HG02642 (cell line): ENCODE measurements around the gene PXK.
"Not testable (repeated sequence)": the region's sequence is repeated elsewhere in the genome, so short reads cannot be mapped to it uniquely, and the experiment has no call there.

ENCODE experiments used
- ATAC-seq: cut with Tn5 transposase; IDR thresholded peaks from one replicate; pipeline ENCODE4 v1.9.1; 2021; ENCODE audit warnings: mild to moderate bottlenecking; ENCODE audit not compliant: unreplicated experiment, poor library complexity

The PXK gene

DNA sequence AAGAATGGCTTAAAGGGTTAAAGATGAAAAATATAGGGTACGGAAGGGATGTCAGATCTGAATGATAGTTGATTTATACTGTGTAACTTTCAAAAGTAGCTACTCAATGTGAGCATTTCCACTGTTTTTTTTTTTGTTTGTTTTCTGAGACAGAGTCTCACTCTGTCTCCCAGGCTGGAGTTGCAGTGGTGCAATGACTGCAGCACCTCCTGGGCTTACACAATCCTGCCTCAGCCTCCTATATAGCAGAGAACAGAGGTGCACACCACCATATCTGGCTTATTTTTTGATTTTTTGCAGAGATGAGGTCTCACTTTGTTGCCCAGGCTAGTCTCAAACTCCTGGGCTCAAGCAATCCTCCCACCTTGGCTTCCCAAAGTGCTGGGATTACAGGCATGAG lies 9.9 kb upstream of the PXK start:
- no peak for ATAC-seq

DNA sequence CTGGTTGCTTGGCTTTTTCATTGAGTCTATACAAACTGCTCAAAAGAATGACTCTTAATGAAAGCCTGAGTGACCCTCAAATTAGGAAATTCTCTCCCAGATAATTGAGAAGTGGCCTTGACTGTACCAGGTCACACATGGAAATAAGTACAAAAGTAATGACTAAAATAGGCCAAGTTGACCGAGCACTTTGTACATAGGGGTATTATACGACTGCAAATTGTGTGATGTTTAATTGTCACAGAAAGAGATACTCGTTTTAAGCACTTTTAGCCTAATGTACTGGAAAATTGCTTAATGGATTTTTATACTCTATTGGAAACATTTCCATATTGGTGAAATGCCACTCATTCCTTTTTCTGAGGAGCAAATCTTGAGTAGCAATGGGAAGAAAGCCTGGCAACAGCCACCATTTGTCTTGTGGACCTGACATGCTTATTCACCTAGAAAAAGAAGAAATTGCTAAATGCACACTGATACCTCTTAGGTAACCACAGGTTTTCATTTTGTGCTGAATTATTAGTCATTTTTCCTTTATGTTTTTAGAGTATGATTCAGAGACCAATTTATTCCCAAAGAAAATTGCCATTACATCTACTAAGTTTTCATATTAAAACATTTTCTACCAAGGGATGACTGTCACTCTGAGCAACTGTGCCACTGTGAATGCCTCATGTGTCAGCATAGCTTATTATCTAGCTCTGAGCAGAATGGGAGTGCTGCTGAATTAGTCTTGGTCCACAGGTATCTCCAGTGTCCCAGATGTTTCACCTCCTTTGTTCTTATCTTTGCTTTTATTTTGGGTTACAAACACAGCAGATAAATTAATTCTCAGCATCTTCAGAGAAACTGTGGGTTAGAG lies 8.9 kb upstream of the PXK start:
- no peak for ATAC-seq

DNA sequence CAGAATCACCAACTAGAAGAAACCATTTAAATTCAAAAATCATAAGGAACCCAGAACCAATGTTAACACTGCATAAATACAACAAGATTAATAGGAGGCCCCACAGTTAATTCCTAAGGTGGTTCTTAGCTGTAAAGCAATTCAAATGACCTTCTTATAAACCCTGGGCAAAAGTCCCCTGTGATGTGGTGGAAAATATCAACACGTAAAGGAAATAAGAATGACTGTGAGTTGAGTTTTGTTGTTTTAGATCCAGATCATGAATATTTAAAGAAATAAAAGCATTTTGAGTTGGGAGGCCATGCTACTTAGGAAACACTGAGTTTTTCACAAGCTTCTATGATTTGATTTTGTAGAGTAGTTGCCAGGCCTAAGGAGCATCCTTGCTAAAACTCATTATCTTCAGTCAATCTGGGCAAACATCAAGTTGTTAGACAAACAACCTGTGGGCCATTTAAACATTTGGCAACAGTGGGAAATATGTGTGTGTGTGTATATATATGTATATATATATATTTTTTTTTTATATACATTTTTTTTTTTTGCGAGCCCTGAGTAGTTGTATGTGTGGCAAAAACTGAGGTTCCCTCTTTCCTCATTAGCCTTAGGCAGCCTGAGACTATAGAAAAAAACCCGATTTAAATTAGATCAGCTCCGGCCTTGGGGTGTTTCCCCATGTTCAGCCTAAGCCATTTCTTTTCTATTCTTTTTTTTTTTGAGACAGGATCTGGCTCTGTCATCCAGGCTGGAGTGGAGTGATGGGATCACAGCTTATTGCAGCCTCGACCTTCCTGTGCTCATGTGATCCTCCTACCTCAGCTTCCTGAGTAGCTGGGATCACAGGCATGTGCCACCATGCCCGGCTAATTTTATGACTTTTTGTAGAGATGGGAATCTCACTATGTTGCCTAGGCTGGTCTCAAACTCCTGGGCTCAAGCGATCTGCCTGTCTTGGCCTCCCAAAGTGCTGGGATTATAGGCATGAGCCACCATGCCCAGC lies 8.0 kb upstream of the PXK start:
- ATAC-seq: no peak

DNA sequence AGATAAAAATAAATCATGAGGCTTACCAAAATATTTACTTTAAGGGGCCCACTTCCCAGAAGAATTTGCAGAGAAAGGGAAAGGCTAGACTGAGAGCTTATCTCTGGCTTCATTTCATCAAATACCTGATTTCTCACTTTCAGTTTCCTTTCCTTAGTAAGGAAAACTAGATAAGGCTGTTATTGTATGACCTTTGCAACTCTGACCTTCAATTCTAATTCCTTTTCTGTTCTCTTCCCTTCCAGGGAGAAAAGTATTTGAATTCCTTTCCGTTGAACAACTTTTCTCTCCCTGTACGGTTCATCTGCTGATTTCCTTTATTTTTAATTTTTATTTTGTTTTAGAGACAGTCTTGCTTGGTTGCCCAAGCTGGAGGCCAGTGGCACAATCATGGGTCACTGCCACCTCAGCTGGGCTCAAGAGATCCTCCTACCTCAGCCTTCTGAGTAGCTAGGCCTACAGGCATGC lies 7.1 kb upstream of the PXK start:
- ATAC-seq: no peak

DNA sequence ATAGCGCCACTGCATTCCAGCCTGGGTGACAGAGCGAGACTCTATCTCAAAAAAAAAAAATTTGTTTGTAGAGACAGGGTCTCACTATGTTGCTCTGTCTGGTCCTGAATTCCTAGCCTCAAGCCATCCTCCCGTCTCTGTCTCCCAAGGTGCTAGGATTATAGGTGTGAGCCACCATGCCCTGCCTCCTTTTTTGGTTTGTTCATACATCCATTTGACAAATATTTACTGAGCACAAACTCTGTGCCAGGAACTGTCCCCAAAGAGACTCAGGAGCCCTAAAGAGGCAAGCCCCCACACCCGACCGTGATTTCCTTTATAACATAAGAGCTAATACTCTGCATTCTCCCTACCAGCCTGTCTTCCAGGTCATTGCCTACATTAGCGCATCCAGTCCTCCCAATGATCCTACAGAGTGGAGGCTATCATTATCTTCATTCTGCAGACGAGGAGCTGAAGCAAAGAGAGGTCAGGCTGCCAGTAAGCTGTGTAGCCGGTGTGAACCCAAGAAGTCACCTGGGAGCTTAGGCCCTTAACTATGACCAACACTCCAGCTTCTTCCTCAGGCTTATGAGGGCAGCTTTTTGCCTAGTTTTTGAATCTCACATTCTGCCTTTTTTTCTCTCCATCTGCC lies 6.3 kb upstream of the PXK start:
- no peak for ATAC-seq

DNA sequence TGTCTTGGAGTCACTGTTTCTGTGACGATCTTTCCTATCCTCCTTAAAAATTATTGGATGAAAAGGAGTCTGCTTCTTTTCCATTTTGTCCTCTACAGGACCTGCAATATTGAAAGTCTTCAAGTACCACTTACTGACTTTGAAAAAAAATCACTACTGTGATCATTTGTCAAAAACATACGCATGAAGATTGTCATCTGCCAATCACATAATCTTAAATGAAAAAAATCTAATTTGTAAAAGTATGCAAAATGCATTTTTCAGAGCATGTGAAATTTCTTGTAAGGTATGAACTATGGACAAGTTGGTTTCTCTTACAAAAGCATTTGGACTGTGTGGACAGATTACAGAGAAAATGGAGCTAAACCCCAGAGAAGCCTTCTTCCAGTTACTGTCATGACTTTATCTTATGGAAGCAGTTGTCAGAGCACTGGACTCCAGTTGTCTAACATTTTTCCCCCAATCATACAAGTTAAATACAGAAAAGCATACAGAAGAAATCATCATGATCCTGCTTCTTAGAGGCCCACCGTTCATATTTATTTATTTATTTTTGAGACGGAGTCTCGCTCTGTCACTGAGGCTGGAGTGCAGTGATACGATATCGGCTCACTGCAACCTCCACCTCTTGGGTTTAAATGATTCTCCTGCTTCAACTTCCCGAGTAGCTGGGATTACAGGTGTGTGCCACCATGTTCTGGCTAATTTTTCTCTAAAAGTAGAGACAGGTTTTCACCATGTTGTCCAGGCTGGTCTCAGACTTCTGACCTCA lies 3.4 kb upstream of the PXK start:
- no peak for ATAC-seq

DNA sequence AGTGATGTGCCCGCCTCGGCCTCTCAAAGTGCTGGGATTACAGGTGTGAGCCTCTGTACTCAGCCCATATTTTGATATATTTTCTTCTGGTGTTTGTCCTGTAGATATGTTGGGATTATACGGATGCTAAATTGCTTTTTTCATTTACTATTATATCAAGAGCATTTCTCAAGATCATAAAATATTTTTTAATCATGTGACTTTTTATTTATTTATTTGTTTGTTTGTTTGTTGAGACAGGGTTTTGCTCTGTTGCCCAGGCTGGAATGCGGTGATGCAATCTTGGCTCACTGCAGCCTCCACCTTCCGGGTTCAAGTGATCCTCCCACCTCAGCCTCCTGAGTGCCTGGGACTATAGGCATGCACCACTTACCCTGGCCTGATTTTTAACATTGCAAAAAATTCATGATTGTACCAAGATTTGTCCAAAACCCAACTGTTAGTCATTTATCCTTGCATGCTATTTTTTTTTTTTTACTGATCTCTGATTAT lies 2.7 kb upstream of the PXK start:
- no peak for ATAC-seq

DNA sequence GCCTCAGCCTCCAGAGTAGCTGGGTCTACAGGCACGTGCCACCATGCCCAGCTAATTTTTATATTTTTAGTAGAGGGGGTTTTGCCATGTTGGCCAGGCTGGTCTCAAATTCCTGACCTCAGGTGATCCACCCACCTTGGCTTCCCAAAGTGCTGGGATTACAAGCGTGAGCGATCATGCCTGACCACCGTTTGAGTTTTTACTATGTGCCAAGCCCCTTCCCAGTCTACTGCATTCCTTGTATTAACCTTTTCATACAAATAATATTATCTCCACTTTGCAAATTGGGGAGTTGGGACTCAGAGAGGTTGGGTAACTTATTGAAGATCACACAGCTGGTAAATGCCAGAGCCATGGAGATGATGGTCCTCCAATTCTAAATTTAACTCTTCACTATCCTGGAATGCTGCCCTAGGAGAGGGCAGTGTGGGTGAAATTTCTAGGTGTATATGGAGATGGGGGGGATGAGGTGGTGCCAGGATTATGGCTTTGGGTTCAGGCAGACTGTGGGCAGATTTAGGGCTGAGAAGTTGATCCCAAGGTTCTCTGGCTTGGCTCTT lies 1.0 kb upstream of the PXK start:
- ATAC-seq: no peak

DNA sequence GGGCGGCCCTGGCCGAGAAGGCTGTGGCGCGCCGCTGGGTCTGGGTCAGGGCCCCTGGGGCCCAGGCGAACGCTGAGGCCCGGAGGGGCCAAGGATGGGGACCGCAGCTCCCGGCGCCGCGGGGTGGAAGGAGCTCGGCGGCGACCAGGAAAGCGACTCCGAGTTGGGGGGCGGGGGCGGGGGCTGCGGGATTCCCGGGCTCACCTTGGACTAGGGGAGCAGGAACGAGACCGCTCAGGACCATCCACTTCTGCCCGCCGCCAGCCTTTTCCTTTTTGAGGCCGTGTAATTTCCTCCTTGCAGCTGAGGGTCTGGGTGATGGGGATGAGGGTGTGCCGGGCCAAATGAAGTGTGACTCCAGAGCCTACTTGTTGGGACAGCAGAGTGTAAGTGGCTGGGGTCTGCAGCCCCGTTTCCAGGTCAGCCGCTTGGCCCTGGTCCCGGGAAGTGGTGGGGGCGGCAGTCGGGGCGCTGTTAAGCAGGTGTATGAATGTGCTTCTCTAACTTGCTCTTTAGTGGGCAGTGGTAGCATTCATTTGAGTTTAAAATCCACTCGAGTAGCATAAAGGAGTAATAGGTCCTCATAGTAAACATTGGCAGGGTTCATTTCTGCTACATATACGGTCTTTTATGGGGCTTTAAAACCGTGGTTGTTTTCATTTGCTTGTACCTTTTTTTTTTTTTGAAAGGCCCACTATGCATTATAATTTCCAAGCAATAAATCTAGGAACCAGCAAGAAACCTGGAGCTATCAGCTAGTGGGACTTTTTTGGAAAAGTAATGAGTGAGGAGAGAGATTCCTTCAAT lies 717 bp downstream of the PXK start:
- peak; percentile 33 for ATAC-seq

DNA sequence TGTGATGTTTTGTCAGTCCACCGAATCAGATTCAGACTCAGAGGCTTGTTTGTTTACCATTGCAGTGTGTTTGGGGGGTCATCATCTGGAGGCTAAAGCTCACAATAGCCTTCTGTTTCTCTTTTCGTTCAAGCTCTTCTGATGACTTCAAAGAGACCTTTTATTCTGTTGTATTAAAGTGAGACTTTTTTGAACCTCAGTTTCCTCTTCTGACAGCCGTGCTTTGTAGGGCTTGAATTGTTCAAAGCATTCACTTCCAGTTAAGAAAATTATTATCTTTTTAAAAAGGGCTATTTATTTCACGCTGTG lies 1.3 kb downstream of the PXK start:
- ATAC-seq: no peak

DNA sequence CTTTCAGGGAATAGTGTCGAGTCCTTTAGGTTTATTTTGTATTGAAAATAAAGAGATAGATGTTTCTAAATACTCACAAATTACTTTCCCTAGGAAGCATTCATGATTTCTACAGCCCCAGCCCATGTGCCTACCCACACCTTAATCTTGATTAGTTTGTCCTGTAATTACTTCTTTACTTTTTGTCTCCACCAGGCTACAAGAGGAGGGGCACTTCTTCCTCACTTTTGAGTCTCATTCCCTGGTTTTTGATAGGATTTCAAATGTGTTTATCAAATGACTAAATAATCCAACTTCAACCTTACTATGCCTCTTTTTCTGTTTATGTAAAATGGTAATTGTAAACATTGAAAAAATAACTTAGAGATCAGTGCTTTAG lies 1.8 kb downstream of the PXK start:
- no peak for ATAC-seq

DNA sequence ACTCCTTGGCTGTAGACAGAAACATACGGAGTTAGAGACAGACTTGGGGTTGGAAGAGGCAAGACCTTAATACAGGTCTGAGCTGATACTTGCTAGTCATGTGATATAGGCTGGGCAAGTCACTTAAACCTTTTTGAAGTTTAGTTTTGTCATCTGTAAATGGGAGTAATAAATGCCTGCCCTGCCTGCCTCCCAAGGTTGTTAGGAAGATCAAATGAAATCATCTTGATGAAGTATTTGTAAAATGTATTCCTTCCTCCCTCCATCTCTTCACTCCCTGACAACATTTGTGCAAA lies 2.9 kb downstream of the PXK start:
- ATAC-seq: no peak

DNA sequence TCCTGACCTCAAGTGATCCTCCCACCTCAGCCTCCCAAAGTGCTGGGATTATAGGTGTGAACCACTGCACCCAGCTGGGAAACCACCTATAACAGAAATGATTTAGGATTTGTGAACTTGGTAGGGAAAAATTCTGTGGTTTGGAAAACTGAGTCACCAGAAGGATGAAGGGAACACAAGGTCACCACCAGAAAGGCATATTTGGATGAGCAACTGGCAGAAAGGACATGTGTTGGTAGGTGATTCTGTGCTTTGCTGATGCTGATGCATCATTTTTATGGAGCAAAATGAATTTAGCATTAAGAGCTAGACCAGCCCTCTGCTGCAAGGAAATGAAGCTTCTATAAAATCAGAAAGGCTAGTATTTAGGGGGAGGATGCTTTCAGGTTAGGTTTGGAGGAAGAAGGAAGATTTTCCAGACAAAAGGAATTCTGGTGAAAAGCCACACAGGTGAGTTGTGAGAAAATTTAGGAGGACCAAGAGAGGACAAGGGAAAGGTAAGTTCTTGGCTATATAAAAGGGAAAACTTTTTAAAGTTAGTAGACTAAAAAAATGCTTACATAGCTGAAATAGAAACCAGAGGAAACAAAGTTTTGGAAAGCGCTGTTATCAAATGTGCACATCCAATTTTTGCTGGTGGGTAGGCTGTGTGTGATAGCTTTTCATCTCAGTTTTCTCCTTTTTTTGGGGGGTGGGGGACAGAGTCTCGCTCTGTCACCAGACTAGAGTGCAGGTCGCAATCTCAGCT lies 3.6 kb downstream of the PXK start:
- ATAC-seq: no peak

DNA sequence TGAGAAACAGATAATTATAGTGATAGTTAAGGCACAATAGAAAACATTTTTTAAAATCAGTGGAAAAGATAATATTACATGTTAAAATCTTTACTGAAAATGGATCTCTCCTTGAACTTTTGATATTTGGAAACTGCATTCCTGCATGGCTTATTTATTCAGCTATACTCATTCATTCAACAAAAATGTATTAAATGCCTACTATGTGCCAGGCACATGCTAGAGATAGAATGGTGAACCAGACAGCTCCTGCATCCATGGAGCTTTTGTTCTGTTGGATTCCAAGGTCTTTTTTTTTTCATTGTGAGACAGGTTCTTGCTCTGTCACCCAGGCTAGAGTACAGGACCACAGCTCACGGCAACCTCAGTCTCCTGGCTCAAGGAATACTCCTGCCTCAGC lies 4.5 kb downstream of the PXK start:
- ATAC-seq: no peak

DNA sequence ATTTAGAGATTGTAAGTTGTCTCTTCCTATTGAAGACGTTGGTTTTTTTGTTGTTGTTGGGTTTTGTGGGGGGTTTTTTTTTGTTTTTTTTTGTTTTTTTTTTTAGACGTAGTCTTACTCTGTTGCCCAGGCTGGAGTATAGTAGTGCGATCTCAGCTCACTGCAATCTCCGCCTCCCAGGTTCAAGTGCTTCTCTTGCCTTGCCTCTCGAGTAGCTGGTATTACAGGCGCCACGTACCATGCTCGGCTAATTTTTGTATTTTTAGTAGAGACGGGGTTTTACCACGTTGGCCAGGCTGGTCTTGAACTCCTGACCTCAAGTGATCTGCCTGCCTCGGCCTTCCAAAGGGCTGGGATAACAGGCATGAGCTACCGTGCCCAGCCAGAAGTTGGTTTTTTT lies 6.5 kb downstream of the PXK start:
- not testable (repeated sequence) for ATAC-seq

DNA sequence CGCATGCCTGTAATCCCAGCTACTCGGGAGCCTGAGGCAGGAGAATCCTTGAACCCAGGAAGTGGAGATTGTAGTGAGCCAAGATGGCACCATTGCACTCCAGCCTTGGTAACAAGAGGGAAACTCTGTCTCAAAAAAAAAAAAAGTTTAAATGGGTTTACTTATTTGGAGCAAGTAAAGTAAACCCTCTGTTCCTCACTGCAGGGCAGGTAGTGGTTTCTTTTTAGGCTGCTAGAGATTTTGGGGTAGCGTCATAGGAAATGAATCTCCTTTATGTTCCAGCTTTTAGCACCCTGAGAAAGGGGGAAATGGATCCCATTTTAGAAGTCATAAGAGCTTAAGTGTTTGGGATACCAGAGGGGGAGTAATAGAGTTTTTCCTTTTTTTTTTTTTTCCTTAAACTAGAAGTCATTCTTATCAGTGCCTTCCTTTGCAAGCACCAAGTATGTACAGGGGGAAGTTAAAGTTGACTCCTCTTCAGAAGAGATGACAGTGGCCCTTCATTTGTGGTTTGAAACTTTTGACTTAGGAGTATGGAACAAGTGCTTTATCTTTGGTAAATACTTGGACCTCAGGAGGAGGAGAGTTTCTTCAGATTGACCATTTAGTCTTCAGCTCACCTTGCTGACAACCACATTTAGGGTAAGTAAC lies 8.0 kb downstream of the PXK start:
- no peak for ATAC-seq

DNA sequence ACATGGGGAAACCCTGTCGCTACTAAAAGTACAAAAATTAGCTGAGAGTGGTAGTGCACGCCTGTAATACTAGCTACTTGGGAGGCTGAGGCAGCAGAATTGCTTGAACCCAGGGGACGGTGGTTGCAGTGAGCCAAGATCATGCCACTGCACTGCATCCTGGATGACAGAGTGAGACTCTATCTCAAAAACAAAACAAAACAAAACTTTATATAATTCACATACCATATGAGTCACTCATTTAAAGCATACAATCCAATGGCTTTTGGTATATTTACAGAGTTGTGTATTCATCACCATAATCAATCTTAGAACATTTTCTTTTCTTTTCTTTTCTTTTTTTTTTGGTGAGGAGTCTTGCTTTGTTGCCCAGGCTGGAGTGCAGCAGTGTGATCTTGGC lies 8.7 kb downstream of the PXK start:
- ATAC-seq: no peak

DNA sequence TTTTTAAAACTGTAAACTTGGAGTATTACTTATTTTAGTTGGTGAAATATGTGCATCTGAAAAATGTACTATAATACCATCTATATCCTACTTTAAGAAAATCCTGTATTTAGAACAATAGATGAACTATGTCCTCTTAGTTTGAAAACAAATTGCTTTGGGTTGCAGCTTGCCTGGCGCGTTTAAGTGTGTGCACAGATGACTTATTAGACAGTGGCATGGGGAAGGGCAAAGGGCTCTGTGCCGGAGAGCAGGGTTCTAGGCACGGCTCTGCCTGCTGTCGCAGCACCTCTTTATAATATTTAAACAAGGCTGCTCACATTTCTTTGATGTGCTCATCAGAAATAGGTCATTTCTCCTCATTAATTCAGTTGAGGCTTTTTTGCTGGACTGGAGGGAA lies 10.0 kb downstream of the PXK start:
- ATAC-seq: no peak
